Measurements from ENCODE around the gene ABHD8. TPM values are rescaled to one million over a fixed set of nuclear protein-coding genes. Genes with fewer than 3 reads are reported as not detected.

ABHD8 gene
- polyA plus RNA-seq, 1 donor = 8.5 TPM

GRCh38 chr19:17263712-17264640 lies 39.2 kb downstream of the ABHD8 start:
- DNase-seq = no peak

- DNase-seq = no peak
These were observed 40.7 kb downstream of the ABHD8 start for GRCh38 chr19:17262557-17262956.

- DNase-seq = no peak
These were observed 42.3 kb downstream of the ABHD8 start for GRCh38 chr19:17260842-17261325.

GRCh38 chr19:17259934-17260333 lies 43.3 kb downstream of the ABHD8 start:
- DNase-seq = no peak

GRCh38 chr19:17259118-17259780 lies 44.0 kb downstream of the ABHD8 start:
- DNase-seq = no peak

GRCh38 chr19:17256130-17256529 lies 47.1 kb downstream of the ABHD8 start:
- DNase-seq = no peak

GRCh38 chr19:17255150-17255621 lies 48.0 kb downstream of the ABHD8 start:
- DNase-seq = no peak

GRCh38 chr19:17254636-17255035 lies 48.6 kb downstream of the ABHD8 start:
- DNase-seq = no peak

- no peak for DNase-seq
These were observed 53.2 kb downstream of the ABHD8 start for GRCh38 chr19:17249887-17250548.

- DNase-seq = no peak
These were observed 55.0 kb downstream of the ABHD8 start for GRCh38 chr19:17248011-17248776.

- DNase-seq = peak; percentile 75
These were observed 56.4 kb downstream of the ABHD8 start for GRCh38 chr19:17246681-17247425.

- DNase-seq = no peak
These were observed 57.7 kb downstream of the ABHD8 start, which contains the start of gene NR2F6 for GRCh38 chr19:17245535-17245984. NR2F6 (minus strand) TSS chr19:17245919; CDS start chr19:17245220, 699 bp downstream.

GRCh38 chr19:17244618-17245534 lies 58.3 kb downstream of the ABHD8 start:
- no peak for DNase-seq

GRCh38 chr19:17243830-17244617 lies 59.2 kb downstream of the ABHD8 start:
- peak; percentile 35 for DNase-seq

- DNase-seq = no peak
These were observed 59.9 kb downstream of the ABHD8 start for GRCh38 chr19:17243211-17243829.

- DNase-seq = no peak
These were observed 60.6 kb downstream of the ABHD8 start for GRCh38 chr19:17242431-17243208.

Data from hindlimb muscle (tissue), 1 donor.